Skin epidermis (tissue), 12 donors: Measurements from ENCODE around the gene TAS1R2.
"Not testable (repeated sequence)": the region's sequence is repeated elsewhere in the genome, so short reads cannot be mapped to it uniquely, and the experiment has no call there.

Experiments used
- H3K27ac ChIP-seq, 21 experiments: fragments of 200-600 bp; sonication (generic) in 11 of 21; one replicate each; pipeline ENCODE4 v1.5.0; 2020; ENCODE audit warnings: mild to moderate bottlenecking in 3 of 21, inconsistent platforms in 2 of 21, moderate library complexity in 2 of 21
- H3K4me3 ChIP-seq, 7 experiments: fragments of 200-600 bp; sonication (generic) in 2 of 7; one replicate each; pipeline ENCODE4 v1.5.0; 2020; ENCODE audit warnings: inconsistent platforms in 2 of 7, mild to moderate bottlenecking in 2 of 7, moderate library complexity in 1 of 7

TAS1R2 gene

DNA sequence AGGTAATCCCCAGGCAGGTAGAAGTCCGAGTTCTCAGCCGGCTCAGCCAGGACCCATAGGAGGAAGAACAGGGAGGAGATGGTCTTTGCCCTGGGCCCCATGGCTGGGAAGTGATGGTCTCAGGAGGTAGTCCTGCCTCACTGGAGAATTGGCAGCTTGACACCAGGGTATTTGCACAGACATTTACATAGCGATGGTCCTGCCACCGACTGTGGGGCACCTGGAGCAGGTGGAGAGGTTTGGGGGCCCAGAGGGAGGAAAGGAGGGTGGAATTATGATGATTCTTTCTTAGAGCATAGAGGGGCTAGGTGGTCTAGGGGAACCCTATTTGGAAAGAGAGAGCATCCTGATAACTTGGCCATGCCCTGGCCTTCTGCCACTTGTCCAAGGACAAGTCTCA is at the start of gene TAS1R2:
Gene TAS1R2 (minus strand): TSS at position 101 of the 400 bp plus-strand sequence. CDS start 0 bp downstream, at position 101.
- H3K27ac ChIP-seq = no peak within 1 kb of the TSS
- no peak within 1 kb of the TSS for H3K4me3 ChIP-seq

DNA sequence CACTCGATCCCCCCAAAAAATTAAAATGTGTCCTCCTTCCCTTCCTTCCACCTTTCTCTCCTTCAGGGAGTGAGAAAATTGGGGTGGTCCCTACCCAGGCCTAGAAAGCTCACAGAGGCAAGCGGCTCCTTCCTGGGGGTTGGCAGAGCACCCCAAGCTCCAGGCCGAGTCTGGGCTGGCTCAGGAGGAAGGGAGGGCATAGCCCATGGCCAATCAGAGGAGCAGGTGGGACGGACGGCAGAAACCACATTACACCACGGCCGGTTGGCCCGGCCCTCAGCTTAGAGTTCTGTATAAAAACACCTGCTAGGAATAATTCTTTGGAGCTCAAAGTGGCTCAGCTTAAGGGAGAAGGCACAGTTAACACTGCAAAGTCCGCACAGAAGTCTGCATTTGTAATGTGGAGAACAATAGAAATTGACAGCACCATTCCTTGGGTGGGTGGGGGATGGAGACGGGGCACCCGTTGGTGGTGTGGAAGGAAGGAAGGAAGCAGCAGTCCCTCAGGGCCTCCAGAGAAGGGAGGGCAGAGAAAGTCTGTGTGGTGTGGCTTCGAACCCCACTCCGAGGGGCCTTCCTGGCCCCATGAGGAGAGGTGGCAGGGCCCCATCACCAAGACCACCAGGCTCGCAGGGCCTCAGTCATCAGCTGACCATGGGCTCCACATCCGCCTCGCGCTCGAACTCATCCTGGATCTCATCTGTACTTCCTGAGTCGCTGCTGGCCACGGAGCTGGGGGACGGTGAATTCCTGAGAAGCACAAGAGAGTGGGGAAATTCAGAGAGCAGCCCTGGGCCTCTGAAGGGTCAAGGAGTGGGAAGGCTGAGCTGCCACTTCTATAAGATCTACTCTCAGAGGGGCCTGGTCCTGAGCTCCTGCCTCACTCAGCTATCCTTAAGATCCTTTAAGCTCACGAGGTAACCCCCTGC is 48.7 kb upstream of the TAS1R2 start:
- no peak overlapping the region for H3K4me3 ChIP-seq
- peak overlapping the region in 17 of 21 experiments; percentile 7 to 79 (median 46) for H3K27ac ChIP-seq

DNA sequence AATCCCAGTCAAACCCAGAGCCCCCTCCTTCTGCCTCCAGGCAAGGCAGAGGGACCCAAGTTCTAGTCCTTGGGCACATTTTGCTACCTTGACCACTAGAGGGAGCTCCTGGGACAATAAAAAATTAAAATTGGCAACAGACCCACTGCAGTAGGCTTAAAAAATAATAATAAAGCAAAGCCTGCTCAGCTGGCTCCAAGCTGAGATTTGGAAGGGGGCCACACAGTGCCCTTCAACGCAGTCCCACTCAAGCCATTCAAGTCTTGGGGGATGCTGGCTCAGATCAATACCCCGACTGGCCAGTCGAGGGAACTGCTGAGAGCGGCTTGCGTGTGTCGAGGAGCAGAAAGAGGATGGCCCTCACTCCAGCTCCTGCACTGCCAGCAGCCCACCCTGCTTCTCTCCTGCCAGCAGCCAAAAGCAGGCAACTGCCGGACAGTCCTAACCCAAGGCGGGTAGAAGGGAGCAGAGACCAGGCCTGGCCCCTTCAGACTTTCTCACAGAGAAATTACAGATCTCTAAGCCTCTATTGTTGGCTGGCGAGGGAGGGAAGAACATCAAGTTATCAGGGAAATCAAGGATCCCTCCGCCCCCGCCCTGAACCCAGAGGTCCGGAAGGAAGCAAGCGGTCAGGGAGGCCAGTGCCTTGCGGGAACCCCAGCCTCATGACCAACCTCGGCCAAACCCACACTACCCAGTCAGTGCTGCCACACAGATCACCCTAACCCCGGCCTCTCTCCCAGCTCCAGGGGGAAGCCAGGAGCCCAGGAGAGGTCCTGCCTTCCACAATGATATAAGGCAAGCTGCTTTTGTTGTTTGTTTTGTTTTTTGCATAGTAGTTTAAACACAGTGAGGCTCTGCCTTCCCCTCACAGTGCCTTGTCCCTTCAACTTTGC is 47.8 kb upstream of the TAS1R2 start:
- Histone ChIP-seq H3K27ac (peak overlapping the region in 17 of 21 experiments; percentile 7 to 79 (median 46)), H3K4me3 (no peak overlapping the region)

DNA sequence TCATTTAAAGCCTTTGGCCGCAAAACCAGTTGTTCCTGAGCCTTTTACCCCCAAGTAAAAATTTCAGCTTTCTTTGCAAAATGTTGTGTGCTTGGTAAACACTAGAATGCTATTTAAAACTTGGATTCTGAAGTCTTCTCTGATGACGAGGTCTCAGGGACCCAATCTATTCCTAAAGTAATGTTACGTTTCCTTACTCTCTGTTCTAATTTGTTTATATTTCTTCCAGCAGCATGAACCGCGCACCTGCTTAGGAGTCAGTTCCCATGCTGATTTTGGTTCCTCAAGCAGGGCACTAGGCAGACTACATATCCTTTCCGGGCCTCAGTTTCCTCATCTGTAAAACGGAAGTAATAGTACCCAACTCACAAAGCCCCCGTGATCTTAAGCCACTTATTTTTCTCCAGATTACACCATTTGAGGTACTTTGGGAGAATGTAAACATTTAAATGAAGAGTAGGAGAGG is 43.9 kb upstream of the TAS1R2 start:
- peak overlapping the region in 19 of 21 experiments; percentile 69 to 96 (median 87) for H3K27ac ChIP-seq
- H3K4me3 ChIP-seq = peak overlapping the region; percentile 56 to 92 (median 75)

DNA sequence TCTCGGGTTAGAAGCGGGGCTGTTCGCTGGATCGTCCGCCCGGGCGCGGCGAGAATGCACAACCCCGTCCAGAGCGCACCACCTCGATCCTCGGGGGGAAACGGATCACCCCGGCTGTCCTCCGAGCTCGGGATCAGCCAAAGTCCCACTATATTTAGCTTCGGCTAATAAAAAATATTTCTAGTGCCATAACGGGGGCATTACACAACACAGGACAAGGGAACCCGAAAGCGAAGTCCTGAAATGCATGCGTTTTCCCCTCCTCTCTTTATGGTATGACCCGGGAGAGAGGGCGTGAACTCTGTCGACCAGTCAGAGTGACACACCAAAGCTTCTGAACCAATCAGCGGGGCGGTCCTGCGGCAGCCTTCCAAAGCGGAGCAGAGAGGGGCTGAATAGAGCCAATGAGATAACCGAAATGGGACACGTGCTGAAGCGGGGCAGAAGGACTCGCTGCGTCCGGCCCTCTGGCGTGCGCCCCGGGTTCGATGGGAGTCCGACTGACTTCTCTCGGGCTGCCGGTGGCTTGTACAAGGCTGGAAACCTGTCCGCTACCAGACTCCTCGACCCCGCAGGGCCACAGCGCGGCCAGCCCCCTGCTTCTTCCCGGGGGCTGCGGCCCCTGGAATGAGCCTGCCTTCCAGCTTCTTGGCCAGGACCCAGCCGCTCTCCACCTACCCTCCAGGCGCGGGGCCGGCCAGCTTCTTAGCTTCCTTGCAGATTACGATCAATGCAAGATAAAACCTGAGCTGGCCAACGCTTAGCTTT is 43.2 kb upstream of the TAS1R2 start, which contains the start of gene ALDH4A1:
Gene ALDH4A1 (minus strand): TSS at position 33 of the 768 bp plus-strand sequence. CDS start 32 bp downstream, at position 1.
- H3K4me3 ChIP-seq = peak within 1 kb of the TSS; percentile 56 to 92 (median 75)
- peak within 1 kb of the TSS in 20 of 21 experiments; percentile 69 to 96 (median 86) for H3K27ac ChIP-seq

DNA sequence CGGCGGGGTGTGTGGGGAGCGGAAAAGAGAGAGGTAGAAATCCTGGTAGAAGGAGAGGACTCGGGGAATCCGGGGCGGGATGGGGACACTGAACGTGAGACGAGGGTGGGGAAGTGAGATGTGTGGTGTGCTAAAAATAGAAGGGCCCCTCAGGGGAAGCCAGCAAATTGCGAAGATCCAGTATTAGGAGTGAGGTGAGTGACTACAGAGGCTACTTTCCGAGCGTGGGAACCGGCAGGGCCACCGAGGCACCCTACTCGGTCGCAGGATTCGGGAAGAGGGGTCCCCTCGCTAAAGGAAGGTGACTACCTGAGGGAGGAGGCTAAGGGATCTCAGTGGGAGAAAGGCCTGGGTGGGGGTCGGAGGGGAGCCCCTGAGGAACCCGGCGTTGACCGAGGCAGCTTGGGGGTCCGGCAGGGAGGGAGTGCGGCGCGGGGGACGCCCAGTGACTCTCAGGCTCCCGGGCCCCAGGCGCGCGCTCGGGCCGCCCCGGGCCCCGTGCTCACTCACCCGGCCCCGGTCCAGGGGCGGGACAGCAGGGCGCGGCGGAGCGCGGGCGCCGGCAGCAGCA is 42.6 kb upstream of the TAS1R2 start:
- peak overlapping the region in 20 of 21 experiments; percentile 69 to 96 (median 86) for H3K27ac ChIP-seq

DNA sequence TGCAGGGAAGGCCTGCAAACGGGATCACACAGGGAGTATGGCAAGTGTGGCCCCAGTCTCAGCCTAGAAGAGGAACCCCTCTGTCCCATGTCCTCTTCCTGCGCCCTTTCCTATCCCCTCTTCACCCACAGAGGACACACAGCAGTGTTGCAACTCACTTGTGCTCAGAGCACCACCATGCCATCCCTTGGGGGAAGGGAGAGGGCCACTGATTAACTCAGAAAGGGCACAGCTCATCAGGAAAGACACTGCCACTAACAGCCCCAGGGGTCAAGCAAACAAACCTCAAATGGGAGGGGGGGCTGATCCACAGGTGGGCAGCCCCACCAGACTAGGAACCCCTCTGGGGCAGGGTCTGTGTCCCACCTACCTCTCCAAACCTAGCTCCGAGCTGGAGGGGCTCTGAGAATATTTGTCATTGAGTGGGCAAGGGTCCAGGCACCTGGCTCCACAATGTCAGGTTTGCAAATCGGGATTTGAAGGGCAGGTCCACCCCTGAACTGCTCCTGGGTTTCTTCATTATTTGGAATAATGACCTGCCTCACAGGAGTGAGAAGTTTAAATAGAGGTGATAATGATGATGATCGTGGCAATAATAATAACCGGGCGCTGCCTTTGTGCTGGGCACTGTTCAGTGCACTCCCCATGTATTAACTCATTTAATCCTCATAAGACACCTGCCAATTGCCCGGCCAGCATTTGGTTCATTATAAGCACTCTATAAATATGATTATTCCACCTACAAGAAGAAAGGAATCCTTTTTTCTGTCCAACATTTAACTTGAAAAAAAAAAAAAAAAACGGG is 41.9 kb upstream of the TAS1R2 start:
- peak overlapping the region; percentile 56 to 92 (median 75) for H3K4me3 ChIP-seq
- H3K27ac ChIP-seq = peak overlapping the region in 12 of 21 experiments; percentile 3 to 95 (median 85)

More for the DNA sequence above, 42.6 kb upstream of the TAS1R2 start:
- peak overlapping the region; percentile 56 to 92 (median 75) for H3K4me3 ChIP-seq

DNA sequence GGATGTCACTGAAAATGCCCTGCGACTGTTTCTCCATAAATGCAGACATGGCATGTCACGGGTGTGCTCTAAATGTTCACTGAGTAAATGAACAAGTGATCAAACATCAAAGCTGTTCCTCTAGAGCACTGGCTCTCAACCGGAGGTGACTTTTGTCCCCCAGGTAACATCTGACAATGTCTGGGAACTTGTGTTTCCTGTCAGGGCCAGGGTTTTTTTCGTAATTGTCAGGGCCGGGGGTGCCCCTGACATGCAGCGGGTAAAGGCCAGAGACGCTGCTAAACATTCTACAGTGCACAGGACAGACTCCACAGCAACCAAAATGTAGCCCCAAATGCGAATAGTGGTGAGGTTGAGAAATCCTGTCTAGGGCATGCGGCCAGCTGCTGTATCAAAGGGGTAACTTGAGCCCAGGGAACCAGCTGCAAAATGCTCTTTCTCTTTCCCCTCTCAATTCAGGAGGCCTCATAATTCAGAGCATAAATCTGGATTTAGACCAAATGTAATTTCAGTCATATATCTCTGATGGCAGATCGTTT is 40.9 kb upstream of the TAS1R2 start:
- Histone ChIP-seq H3K27ac (peak overlapping the region in 1 of 21 experiments; percentile 3), H3K4me3 (no peak overlapping the region)

DNA sequence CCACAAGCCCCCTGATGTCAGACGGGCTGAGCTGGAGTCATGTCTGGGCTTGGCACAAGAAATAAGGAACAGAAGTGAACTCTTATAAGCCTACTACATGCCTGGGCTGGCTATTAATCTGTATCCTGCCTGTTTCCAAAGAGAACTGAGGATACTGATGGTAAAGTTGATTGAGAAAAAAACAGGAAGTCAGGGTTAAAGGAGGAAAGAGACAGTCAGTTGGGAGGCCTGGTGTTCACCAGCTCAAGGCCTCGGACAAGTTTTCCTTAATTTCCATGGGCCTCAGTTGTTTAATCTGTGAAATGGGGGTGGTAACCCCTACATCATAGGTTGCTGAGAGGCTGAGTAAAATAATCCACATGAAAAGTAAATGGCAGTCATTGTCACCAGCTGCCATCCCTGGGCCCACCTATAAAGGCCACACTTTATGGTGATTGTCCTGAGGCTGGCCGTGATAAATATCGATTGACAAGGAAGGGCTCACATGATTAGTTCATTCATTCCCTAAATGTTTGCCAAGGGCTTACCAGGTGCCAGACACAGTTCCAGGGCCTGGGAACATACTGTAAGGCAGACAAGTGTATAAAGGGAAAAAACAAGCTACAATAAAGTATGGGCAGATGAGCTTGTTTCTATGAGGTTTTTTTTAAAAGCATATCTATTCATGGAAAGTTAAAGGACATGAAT is 40.0 kb upstream of the TAS1R2 start:
- peak overlapping the region in 1 of 21 experiments; percentile 20 for H3K27ac ChIP-seq

DNA sequence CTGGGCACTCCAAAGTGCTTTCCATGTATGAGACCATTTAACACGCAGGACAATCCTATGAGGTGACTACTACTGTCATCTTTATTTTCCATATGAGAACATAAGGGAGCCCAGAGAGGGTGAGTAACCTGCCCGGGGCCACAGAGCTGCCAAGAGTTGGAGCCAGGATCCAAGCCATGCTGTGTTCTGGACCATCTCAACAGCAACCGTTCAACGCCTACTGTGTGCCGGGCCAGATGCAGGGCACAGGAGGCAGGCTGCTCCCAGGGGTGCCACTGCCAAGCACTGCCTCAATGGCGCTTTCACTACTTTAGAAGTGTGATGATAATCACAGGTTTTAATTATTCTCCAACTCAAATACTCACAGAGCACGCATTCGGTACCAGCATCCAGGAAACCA is 39.1 kb upstream of the TAS1R2 start:
- H3K27ac ChIP-seq = no peak overlapping the region

More for the DNA sequence above, 40.0 kb upstream of the TAS1R2 start:
- no peak overlapping the region for H3K4me3 ChIP-seq

DNA sequence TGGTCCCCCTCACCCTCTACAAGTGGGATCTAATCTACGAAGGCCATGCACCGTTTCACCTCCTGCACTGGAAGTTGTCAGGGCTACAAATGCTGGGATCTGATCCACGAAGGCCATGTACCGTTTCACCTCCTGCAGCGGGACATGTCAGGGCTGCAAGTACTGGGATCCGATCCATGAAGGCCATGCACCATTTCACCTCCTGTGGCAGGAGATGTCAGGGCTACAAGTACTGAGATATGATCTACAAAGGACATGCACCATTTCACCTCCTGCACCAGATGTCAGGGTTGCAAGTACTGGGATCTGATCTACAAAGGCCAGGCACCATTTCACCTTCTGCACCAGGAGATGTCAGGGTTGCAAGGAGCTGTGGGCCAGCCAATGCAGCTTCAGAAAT is 35.9 kb upstream of the TAS1R2 start:
- Histone ChIP-seq H3K4me3 (no peak overlapping the region), H3K27ac (no peak overlapping the region)

More for the DNA sequence above, 39.1 kb upstream of the TAS1R2 start:
- H3K4me3 ChIP-seq = no peak overlapping the region

DNA sequence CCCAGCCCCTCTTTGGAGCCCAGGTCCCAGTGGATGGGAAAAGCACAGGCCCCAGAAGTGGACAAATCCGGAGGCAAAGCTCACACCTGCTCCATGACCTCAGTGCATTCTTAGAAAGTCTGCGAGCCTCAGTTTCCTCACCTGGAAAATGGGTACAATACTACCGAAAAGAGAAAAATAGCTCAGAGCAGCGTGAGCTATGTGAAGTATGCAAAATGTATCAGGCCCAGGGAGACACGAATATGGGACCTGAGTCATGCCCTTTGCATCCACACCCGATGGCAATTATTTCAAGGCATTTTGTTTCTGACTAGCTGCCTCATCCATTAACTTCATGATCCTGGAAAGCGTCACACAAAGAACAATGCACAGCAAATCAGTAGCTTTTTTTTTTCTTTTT is 33.7 kb upstream of the TAS1R2 start:
- Histone ChIP-seq H3K4me3 (no peak overlapping the region), H3K27ac (no peak overlapping the region)

DNA sequence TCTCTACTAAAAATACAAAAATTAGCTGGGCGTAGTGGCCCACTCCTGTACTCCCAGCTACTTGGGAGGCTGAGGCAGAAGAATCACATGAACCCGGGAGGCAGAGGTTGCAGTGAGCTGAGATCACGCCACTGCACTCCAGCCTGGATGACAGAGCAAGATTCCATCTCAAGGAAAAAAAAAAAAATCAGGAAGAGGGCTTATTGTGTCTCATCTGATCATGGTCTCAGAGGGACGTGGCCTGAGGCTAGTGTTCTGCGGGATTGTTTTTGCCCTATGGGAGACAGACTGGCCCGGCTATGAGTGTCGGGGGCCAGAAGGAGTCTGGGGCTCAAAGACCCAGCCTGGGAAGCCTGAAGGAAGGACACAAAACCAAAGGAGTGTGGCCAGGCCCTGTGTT is 32.4 kb upstream of the TAS1R2 start:
- H3K27ac ChIP-seq, H3K4me3 ChIP-seq: not testable (repeated sequence)

DNA sequence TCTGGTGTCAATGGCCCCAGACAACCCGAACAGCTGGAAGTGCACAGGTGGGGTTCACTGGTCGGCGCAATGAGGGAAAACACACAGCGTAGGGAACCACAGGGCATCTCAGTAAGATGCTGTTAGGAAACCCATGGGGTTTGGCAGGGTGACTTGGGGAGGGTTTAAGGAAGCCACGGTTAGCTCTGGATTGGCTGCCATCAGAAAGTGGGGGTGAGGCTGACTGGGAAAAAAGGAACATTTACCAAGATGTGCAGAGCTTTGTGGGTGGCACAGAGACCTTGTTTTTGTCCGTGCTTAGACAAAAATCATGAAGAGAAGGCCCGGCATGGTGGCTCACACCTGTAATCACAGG is 31.9 kb upstream of the TAS1R2 start:
- no peak overlapping the region for H3K4me3 ChIP-seq
- H3K27ac ChIP-seq = no peak overlapping the region

DNA sequence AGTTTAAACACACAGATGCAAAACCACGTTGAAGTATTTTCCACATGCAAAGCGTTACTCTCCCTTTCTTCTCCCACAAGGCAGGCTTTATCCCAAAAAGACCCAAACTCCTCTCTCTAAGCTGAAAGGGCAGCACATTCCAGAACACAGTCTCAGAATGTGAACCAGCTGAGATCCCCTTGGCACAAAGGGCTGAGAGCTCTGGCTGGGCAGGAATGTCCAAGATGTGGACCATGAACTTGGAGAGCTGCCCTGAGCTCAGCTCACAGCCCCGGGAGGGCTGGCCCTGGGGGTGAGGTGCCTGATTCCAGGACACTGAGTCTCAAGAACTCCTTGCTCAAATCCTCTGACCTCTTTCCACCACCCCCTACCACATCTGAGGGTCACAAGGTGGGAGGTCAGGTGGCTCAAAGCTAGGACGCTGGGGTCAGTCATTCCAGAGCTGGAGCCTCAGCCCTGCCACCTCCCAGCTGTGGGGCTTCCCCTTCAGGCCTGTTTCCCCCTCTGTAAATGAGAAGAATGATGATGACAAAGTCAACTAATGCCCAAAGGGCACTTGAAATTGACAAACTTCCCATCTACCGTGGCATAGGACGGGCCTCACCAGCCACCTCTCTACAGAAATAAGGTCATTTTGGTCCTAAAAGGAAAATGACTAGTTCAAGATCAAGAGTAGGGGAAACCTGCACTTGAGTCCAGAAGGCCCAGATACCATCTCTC is 31.4 kb upstream of the TAS1R2 start:
- no peak overlapping the region for H3K4me3 ChIP-seq
- H3K27ac ChIP-seq = no peak overlapping the region

DNA sequence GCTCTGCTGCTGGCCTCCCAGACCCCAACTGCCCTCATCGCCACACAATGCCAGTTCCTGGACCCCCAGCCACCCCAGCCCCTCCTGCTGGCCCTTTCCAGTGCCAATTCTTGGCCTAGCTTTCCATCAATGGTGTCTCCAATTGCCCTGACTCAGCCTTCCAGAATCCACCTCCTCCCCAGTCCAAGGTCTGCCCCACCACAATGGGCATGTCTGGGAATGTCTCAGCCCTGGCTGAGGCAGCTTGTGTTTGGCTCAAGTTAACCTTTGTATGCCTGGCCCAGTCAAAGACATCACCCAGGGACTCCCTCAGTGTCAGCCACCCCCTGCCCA is 26.5 kb upstream of the TAS1R2 start:
- no peak overlapping the region for H3K4me3 ChIP-seq
- peak overlapping the region in 11 of 21 experiments; percentile 3 to 59 (median 25) for H3K27ac ChIP-seq
